ENCODE measurements around the gene SMIM33.

GRCh38 chr5:139451176-139451575 lies 19.6 kb upstream of the SMIM33 start:
- no peak for TF ChIP-seq POLR2A (IDR thresholded peaks at IDR 0.05; ENCODE audit: low read depth, low read length)
- no peak for TF ChIP-seq POLR2AphosphoS5 (IDR thresholded peaks at IDR 0.05; ENCODE audit: low read depth, low read length)
